Adrenal gland (tissue), 12 donors: ENCODE results near the gene SDCCAG8. TPM values are rescaled to one million over a fixed set of nuclear protein-coding genes. Genes with fewer than 3 reads are reported as not detected.

ENCODE experiments used
- DNase-seq, 7 donors: peaks; one replicate each; pipeline ENCODE4 v3.0.0-alpha.2; 2019 to 2020
- H3K27ac ChIP-seq, 5 donors: fragments of 200-600 bp; sonication (generic) in 4 of 5; 1 replicate in 3 of 5; 2 replicates in 2 of 5; pipeline versions ENCODE4 v1.5.1 to v1.8.0; 2016 to 2020; ENCODE audit warnings: mild to moderate bottlenecking in 1 of 5
- H3K27me3 ChIP-seq: fragments of 200-600 bp; 2 replicates; pipeline ENCODE4 v1.8.0; 2021
- H3K36me3 ChIP-seq, 2 donors: fragments of 200-600 bp; replicated peaks in 1 of 2; 1 replicate in 1 of 2; 2 replicates in 1 of 2; pipeline versions ENCODE4 v1.5.1 to v1.8.0; 2018 to 2022
- H3K4me1 ChIP-seq, 2 donors: fragments of 200-600 bp; replicated peaks in 1 of 2; 1 replicate in 1 of 2; 2 replicates in 1 of 2; pipeline versions ENCODE4 v1.5.1 to v1.8.0; 2018 to 2021
- H3K4me3 ChIP-seq, 4 donors: fragments of 200-600 bp; sonication (generic) in 3 of 4; one replicate each; pipeline ENCODE4 v1.5.1; 2016 to 2018
- H3K9me3 ChIP-seq, 3 donors: fragments of 200-600 bp; sonication (generic) in 1 of 3; replicated peaks in 1 of 3; 1 replicate in 2 of 3; 2 replicates in 1 of 3; pipeline versions ENCODE4 v1.5.1 to v1.8.0; 2016 to 2021
- POLR2A ChIP-seq, 2 donors: fragments of 450-650 bp; IDR thresholded peaks; one replicate each; pipeline ENCODE4 v1.6.1; 2017; ENCODE audit warnings: antibody characterized with exemption in 2 of 2, mild to moderate bottlenecking in 2 of 2, moderate library complexity in 1 of 2
- WGBS, 4 donors: extraction: QIAGEN DNeasy Blood & Tissue Kit in 2 of 4; methylation state at CpG; one replicate each; pipeline versions ENCODE4 v1.1.5 to v1.1.7; 2013 to 2017; 5-methylcytosine and 5-hydroxymethylcytosine counted together
- intact Hi-C, 2 donors: fragments of 100-400 bp; cut with DNase I; formaldehyde crosslinking; loops; one replicate each; pipeline versions ENCODE4 v1.14.1 to v1.15.0; 2022 to 2023
- polyA plus RNA-seq, 3 donors: library from polyadenylated mRNA; stranded (reverse); fragments of 200-250 nt in 2 of 3; fragments of 350-450 nt in 1 of 3; fragmentation: Illumina TruSeq in 1 of 3; extraction: RNeasy Lipid Tissue Mini Kit (QIAGEN cat#74804) in 1 of 3; gene quantifications; one replicate each; pipeline ENCODE4 v1.2.3, GENCODE V29; 2013 to 2014
- total RNA-seq, 9 donors: library from RNA; depleted of rRNA in 4 of 9; stranded (reverse); fragments of >200 nt in 4 of 9; fragments of 120-200 nt in 1 of 9; fragmentation: NEBNext Ultra II Directional in 1 of 9; extraction: Animal tissue kit (Norgen Biotek cat#: 25700) in 1 of 9; gene quantifications; one replicate each; pipeline versions ENCODE4 v1.1.0 to v1.2.4, GENCODE V29; 2013 to 2023
- TF ChIP-seq, protein P1 (sequence below), 6 experiments: fragments of 450-650 bp in 4 of 6; fragments of 200-600 bp in 2 of 6; sonication (generic) in 1 of 6; IDR thresholded peaks; 1 replicate in 5 of 6; 2 replicates in 1 of 6; pipeline versions ENCODE4 v1.5.1 to v1.8.0; 2016 to 2021; ENCODE audit warnings: antibody characterized with exemption in 6 of 6, mild to moderate bottlenecking in 2 of 6, moderate library complexity in 1 of 6
- donor health status: healthy with polysubstance abuse.
- donor health status: Bipolar disorder and iron deficiency.
- donor health status: DM: yes; HTN: yes; CAD: no.
- donor health status: DM: no; HTN: no; CAD: no.
- donor health status: DM: no; HTN: no; CAD: no.
- donor health status: DM: yes; HTN: yes; CAD: no.

Gene SDCCAG8
- total and polyA plus RNA-seq, 12 donors: 22.5 to 60.9 (median 44.1) TPM

DNA sequence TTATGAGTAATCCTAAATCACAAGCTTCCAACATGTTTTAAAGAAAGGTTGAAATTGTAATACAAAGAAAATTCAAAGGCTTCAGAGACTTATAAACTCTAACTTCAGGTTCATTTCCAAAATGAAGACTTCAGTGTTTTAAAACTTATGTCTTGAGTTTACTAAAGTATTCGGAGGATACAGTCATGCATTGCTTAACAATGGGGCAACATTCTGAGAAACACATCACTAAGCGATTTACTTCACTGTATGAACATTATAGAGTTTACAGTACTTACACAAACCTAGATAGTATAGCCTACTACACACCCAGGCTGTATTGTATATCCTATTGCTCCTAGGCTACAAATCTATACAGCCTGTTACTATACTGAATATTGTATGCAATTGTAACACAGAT lies 39.1 kb upstream of the SDCCAG8 start:
- Histone ChIP-seq H3K36me3 (peaks cover 0 to 17% of the 10 kb centered on the region in 2 donors), H3K27ac (no peak overlapping the region), H3K4me1 (peaks cover 18 to 20% of the 10 kb centered on the region in 2 donors), H3K4me3 (no peak overlapping the region), H3K27me3 (no peaks in the 10 kb centered on the region), H3K9me3 (no peaks in the 10 kb centered on the region)
- intact Hi-C loops: no loop called here
- no peak for DNase-seq
- 92 to 100% (median 95%) methylated on average over 2 of the region's 2 CpGs for WGBS, 4 donors
- TF ChIP-seq POLR2A (IDR thresholded peaks at IDR 0.05): no peak
- TF ChIP-seq, protein P1, sequence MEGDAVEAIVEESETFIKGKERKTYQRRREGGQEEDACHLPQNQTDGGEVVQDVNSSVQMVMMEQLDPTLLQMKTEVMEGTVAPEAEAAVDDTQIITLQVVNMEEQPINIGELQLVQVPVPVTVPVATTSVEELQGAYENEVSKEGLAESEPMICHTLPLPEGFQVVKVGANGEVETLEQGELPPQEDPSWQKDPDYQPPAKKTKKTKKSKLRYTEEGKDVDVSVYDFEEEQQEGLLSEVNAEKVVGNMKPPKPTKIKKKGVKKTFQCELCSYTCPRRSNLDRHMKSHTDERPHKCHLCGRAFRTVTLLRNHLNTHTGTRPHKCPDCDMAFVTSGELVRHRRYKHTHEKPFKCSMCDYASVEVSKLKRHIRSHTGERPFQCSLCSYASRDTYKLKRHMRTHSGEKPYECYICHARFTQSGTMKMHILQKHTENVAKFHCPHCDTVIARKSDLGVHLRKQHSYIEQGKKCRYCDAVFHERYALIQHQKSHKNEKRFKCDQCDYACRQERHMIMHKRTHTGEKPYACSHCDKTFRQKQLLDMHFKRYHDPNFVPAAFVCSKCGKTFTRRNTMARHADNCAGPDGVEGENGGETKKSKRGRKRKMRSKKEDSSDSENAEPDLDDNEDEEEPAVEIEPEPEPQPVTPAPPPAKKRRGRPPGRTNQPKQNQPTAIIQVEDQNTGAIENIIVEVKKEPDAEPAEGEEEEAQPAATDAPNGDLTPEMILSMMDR (IDR thresholded peaks at IDR 0.05): no peak

DNA sequence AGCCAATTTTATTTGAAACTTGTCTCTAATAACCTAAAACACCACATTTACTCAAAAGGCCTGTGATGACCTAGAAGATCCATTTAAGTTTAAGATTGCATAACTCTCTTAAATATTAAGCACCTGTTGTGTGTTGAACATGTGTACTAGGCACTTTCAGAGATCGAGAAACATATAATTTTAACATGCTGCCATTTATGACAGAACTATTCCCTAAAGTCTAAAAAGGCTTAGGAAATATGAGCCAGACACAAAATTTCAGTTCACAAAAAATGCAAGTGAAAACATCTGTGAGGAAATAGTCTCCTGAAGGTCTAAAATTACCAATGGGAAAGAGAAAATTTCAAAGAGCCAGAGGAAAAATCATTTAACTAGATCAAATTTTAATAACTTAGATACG lies 38.5 kb upstream of the SDCCAG8 start:
- peaks cover 15 to 16% of the 10 kb centered on the region in 2 donors for H3K4me1 ChIP-seq
- H3K9me3 ChIP-seq: no peaks in the 10 kb centered on the region
- no peak overlapping the region for H3K4me3 ChIP-seq
- intact Hi-C loops: no loop called here
- WGBS, 4 donors: 88 to 95% (median 92%) methylated on average over 2 of the region's 2 CpGs
- no peak for TF ChIP-seq POLR2A (IDR thresholded peaks at IDR 0.05)
- TF ChIP-seq, protein P1 (IDR thresholded peaks at IDR 0.05): no peak
- H3K36me3 ChIP-seq: peaks cover 0 to 17% of the 10 kb centered on the region in 2 donors
- no peak overlapping the region for H3K27ac ChIP-seq
- H3K27me3 ChIP-seq: no peaks in the 10 kb centered on the region
- no peak for DNase-seq

DNA sequence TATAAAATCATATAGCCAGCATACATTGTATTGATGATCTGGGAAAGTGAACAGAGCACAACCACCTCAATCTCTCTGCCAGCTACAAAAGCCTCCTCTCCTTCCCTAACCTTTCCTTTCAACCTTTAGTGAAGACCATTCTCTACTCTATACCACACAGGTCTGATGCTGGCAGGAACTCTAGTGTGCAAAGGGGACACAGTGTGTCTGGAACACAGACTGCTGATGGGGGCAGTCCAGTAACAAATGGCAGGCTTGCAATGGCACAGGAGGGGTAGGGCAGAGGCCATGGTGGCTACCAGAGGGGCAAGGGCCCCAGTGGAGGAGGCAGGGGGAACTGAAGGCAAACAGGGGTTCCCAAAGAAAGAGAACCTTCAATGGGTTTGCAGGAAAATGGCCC lies 37.8 kb upstream of the SDCCAG8 start:
- peaks cover 8 to 9% of the 10 kb centered on the region in 2 donors for H3K4me1 ChIP-seq
- TF ChIP-seq, protein P1 (IDR thresholded peaks at IDR 0.05): no peak
- TF ChIP-seq POLR2A (IDR thresholded peaks at IDR 0.05): no peak
- no peak overlapping the region for H3K4me3 ChIP-seq
- intact Hi-C loops: no loop called here
- peaks cover 0 to 17% of the 10 kb centered on the region in 2 donors for H3K36me3 ChIP-seq
- no peaks in the 10 kb centered on the region for H3K27me3 ChIP-seq
- no peak for DNase-seq
- H3K27ac ChIP-seq: no peak overlapping the region
- H3K9me3 ChIP-seq: no peaks in the 10 kb centered on the region

DNA sequence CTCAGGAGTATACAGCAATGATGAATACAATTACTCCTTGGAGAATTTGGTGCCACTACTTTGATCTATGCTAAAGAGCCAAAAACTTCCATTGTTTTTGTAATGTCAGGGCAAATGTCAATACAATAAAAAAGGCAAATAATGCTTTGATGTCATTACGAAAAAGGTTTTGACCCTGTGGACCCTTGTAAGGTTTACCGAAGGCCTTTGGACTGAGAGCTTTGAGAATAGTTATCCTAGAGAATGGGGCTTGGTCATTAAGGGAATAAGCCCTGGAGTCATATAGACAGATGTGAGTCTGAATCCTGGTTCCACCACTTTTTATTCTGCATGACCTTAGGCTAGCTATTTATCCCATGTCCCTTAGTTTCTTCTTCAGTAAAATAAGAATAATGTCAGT lies 28.2 kb upstream of the SDCCAG8 start:
- TF ChIP-seq, protein P1 (IDR thresholded peaks at IDR 0.05): no peak
- TF ChIP-seq POLR2A (IDR thresholded peaks at IDR 0.05): no peak
- no peak overlapping the region for H3K4me3 ChIP-seq
- intact Hi-C loops: no loop called here
- no peak overlapping the region for H3K27ac ChIP-seq
- peaks cover 0 to 14% (median 9%) of the 10 kb centered on the region in 3 donors for H3K9me3 ChIP-seq
- WGBS, 4 donors: 81 to 97% (median 83%) methylated on average over 2 of the region's 2 CpGs
- no peaks in the 10 kb centered on the region for H3K4me1 ChIP-seq
- no peaks in the 10 kb centered on the region for H3K36me3 ChIP-seq
- H3K27me3 ChIP-seq: no peaks in the 10 kb centered on the region
- DNase-seq: no peak
